Pancreas (tissue), 10 donors: Measurements from ENCODE around the gene HIVEP3. TPM values are rescaled to one million over a fixed set of nuclear protein-coding genes. Genes with fewer than 3 reads are reported as not detected.

ENCODE experiments used
- ATAC-seq, 4 donors: fragments of 200-7000 bp; cut with Tn5 transposase; one replicate each; pipeline versions ENCODE4 v1.8.0 to v1.9.1; 2020; ENCODE audit warnings: mild to moderate bottlenecking in 4 of 4, moderate library complexity in 4 of 4
- DNase-seq, 6 donors: peaks; one replicate each; pipeline ENCODE4 v3.0.0-alpha.2; 2020
- FAIRE-seq: peaks from 2 replicates; lab custom pipeline; 2012; peaks lifted over from hg19 to GRCh38; lab: Jason Lieb, UNC
- H3K27ac ChIP-seq, 4 donors: fragments of 200-600 bp; sonication (generic); 1 replicate in 3 of 4; 2 replicates in 1 of 4; pipeline versions ENCODE4 v1.5.0 to v1.8.0; 2020
- H3K27me3 ChIP-seq, 4 donors: fragments of 200-600 bp; one replicate each; pipeline ENCODE4 v1.8.0; 2021
- H3K36me3 ChIP-seq, 3 donors: fragments of 200-600 bp; sonication (generic) in 1 of 3; one replicate each; pipeline versions ENCODE4 v1.5.0 to v1.8.0; 2020 to 2021
- H3K4me1 ChIP-seq, 3 donors: fragments of 200-600 bp; one replicate each; pipeline ENCODE4 v1.8.0; 2021
- H3K4me3 ChIP-seq, 4 donors: fragments of 200-600 bp; sonication (generic) in 2 of 4; one replicate each; pipeline versions ENCODE4 v1.5.0 to v1.8.0; 2020 to 2021
- H3K9me3 ChIP-seq, 4 donors: fragments of 200-600 bp; one replicate each; pipeline ENCODE4 v1.8.0; 2021
- CTCF ChIP-seq, 4 donors: fragments of 200-600 bp; sonication (generic) in 3 of 4; IDR thresholded peaks; one replicate each; pipeline versions ENCODE4 v1.5.0 to v1.8.0; 2021; ENCODE audit warnings: antibody characterized with exemption in 4 of 4
- WGBS, 2 donors: extraction: QIAGEN DNeasy Blood & Tissue Kit; methylation state at CpG; one replicate each; pipeline ENCODE4 v1.1.7; 2013; 5-methylcytosine and 5-hydroxymethylcytosine counted together
- intact Hi-C, 3 donors: fragments of 100-400 bp; cut with DNase I; formaldehyde crosslinking; loops; one replicate each; pipeline versions ENCODE4 v1.11.1 to v1.14.2; 2022
- polyA plus RNA-seq, 2 donors: library from polyadenylated mRNA; stranded (reverse); fragments of 200-250 nt; gene quantifications; one replicate each; pipeline ENCODE4 v1.2.3, GENCODE V29; 2013
- total RNA-seq, 6 donors: library from RNA; stranded (reverse); fragmentation: NEBNext Ultra II Directional in 4 of 6; extraction: Animal tissue kit (Norgen Biotek cat#: 25700) in 4 of 6; gene quantifications; one replicate each; pipeline versions ENCODE4 v1.2.1 to v1.2.4, GENCODE V29; 2021 to 2023
- donor health status: healthy with polysubstance abuse.
- donor health status: DM: no; HTN: no; CAD: no; lungs with moderate emphysema.
- donor health status: DM: no; HTN: no; CAD: no.
- donor health status: control.
- donor health status: control.
- donor health status: Bipolar disorder and iron deficiency.
- donor health status: DM: yes; HTN: yes; CAD: no.
- donor health status: DM: no; HTN: no; CAD: no.
- donor health status: DM: no; HTN: no; CAD: no.
- donor health status: DM: yes; HTN: yes; CAD: no.

HIVEP3 gene
- total and polyA plus RNA-seq, 8 donors, result 2.7 to 5.0 (median 3.1) TPM

DNA sequence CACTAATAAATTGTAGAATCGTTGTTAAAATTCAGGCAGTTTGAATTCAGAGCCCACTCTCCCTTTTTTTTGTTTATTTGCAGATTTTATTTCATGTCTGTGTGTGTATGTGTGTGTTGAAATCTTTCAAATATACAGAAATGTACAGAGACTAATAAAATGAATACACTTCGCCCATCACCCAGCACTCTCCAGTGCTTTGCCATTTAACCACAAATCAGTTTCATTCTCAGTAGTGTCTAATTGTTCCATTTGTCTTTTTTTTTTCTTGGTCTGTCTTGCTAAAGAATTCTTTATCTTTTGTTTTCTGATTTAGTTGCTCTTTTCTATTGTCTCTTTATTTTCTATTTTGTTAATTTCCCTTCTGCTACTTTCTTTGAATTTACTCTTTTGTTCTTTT lies 99.7 kb downstream of the HIVEP3 start:
- Histone ChIP-seq H3K27me3 (no peaks in the 10 kb centered on the region), H3K27ac (no peak overlapping the region), H3K4me1 (no peaks in the 10 kb centered on the region), H3K36me3 (no peaks in the 10 kb centered on the region), H3K9me3 (no peaks in the 10 kb centered on the region), H3K4me3 (no peak overlapping the region)
- no peak for FAIRE-seq
- intact Hi-C loops, result no loop called here
- no peak for TF ChIP-seq CTCF (IDR thresholded peaks at IDR 0.05)
- ATAC-seq, result no peak
- no peak for DNase-seq
- WGBS, 2 donors, result 85 to 91% methylated on average over 2 of the region's 2 CpGs

GRCh38 chr1:41816061-41816460 lies 102.7 kb downstream of the HIVEP3 start:
- 80 to 84% methylated on average over 3 of the region's 3 CpGs for WGBS, 2 donors
- H3K36me3 ChIP-seq, result no peaks in the 10 kb centered on the region
- H3K27me3 ChIP-seq, result no peaks in the 10 kb centered on the region
- ATAC-seq (no peak), FAIRE-seq (no peak), DNase-seq (no peak)
- H3K4me3 ChIP-seq, result no peak overlapping the region
- TF ChIP-seq CTCF (IDR thresholded peaks at IDR 0.05), result no peak
- intact Hi-C loops, result no loop called here
- no peaks in the 10 kb centered on the region for H3K4me1 ChIP-seq
- H3K9me3 ChIP-seq, result no peaks in the 10 kb centered on the region
- H3K27ac ChIP-seq, result no peak overlapping the region

DNA sequence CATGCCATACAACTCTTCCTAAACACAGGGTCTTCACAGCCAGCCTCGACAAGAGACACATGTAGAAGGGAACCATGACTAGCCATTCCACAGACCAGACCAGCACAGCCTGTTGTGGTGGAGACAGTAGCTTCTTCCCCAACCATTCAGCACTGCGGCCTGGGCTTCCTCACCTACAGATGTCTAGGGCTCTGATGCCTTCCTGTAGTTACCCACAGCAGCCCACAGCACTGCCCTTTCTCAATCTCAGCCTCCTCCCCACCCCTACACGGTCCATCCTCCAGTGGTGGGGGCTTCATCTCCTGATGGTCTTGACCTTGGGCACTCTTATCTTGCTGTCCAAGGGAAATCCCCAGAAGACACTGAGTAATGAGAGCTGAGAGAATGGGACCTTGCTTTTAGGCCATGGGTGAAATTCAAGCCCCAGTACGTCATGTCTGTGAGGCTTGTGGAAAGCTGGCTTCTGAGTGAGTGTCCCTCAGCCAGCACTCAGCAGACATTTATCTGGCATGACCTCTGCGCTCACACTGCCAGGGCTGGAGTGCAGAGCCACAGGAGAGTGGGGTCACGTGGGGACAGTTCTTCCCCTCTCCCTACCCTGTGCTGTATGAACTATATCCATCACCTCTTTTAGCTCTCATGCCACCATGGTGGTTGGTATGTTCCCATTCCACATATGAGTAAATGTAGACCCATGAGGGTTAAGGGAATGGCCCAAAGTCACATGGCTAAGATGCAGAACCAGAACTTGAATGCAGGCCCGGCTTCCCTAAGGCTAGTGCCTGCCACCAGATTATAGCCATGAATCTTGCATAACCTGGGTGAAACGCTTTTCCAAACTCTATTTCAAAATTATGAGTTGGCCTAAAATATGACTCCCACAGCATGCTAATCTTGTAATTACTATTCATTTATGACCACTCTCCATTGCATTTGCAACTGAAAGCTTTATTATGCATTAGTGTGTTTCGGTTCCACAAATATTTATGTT lies 104.7 kb downstream of the HIVEP3 start:
- ATAC-seq (peak in 3 of 4 donors; percentile 32 to 41 (median 37)), DNase-seq (no peak), FAIRE-seq (no peak)
- H3K4me3 ChIP-seq, result no peak overlapping the region
- no peak for TF ChIP-seq CTCF (IDR thresholded peaks at IDR 0.05)
- no peaks in the 10 kb centered on the region for H3K4me1 ChIP-seq
- no peaks in the 10 kb centered on the region for H3K36me3 ChIP-seq
- H3K9me3 ChIP-seq, result no peaks in the 10 kb centered on the region
- intact Hi-C loops, result no loop called here
- 82 to 91% methylated on average over 9 of the region's 9 CpGs for WGBS, 2 donors
- no peak overlapping the region for H3K27ac ChIP-seq
- no peaks in the 10 kb centered on the region for H3K27me3 ChIP-seq

GRCh38 chr1:41813226-41813625 lies 105.5 kb downstream of the HIVEP3 start:
- H3K4me3 ChIP-seq, result no peak overlapping the region
- H3K27ac ChIP-seq, result no peak overlapping the region
- peak in 2 of 6 donors; percentile 35 to 41 for DNase-seq
- H3K9me3 ChIP-seq, result no peaks in the 10 kb centered on the region
- H3K36me3 ChIP-seq, result no peaks in the 10 kb centered on the region
- 42 to 46% methylated on average over 5 of the region's 5 CpGs for WGBS, 2 donors
- no peaks in the 10 kb centered on the region for H3K4me1 ChIP-seq
- no peak for TF ChIP-seq CTCF (IDR thresholded peaks at IDR 0.05)
- intact Hi-C loops, result no loop called here
- ATAC-seq, result peak; percentile 55 to 79 (median 70)
- FAIRE-seq, result no peak
- H3K27me3 ChIP-seq, result no peaks in the 10 kb centered on the region

DNA sequence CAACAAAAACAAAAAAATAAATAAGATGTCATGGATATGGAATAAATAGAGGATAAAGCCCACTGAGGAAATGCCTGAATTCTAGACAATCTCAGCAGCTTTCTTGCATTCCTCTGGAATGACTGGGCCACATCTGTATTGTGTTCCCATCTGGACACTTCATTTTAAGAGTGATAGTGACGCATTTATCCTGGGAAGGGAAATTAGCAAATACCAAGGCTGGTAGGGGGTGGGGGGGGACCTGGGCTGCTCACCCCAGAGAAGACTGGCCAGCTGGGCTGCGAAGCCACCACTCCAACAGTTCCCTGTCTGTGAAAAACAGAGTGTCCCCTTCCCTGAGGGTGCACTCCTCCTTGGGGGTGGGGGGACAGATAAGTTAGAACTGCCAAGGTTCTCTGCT lies 106.3 kb downstream of the HIVEP3 start:
- no peak for TF ChIP-seq CTCF (IDR thresholded peaks at IDR 0.05)
- no peak for FAIRE-seq
- H3K27me3 ChIP-seq, result no peaks in the 10 kb centered on the region

More for the DNA sequence above, 106.3 kb downstream of the HIVEP3 start:
- no peaks in the 10 kb centered on the region for H3K36me3 ChIP-seq
- H3K27ac ChIP-seq, result no peak overlapping the region
- H3K9me3 ChIP-seq, result no peaks in the 10 kb centered on the region
- DNase-seq (no peak), ATAC-seq (peak in 2 of 4 donors; percentile 6 to 12)
- no peak overlapping the region for H3K4me3 ChIP-seq
- WGBS, 2 donors, result 82 to 87% methylated on average over 2 of the region's 2 CpGs
- intact Hi-C loops, result no loop called here
- no peaks in the 10 kb centered on the region for H3K4me1 ChIP-seq
